Neuron (in vitro differentiated cells): ENCODE data around the gene PDZD2.

Experiments
- H2AFZ ChIP-seq: one replicate; pipeline ENCODE4 v1.6.1; 2013; ENCODE audit warnings: low read depth, mild to moderate bottlenecking, inconsistent platforms, low read length, moderate library complexity
- H3K27me3 ChIP-seq: one replicate; pipeline ENCODE4 v1.6.1; 2013; ENCODE audit warnings: low read length; ENCODE audit not compliant: insufficient read depth
- H3K36me3 ChIP-seq: one replicate; pipeline ENCODE4 v1.6.1; 2013; ENCODE audit warnings: low read length; ENCODE audit not compliant: insufficient read depth
- H3K4me1 ChIP-seq: one replicate; pipeline ENCODE4 v1.6.1; 2013; ENCODE audit warnings: low read length; ENCODE audit not compliant: insufficient read depth
- H3K4me3 ChIP-seq: 2 replicates; pipeline ENCODE4 v1.5.1; 2013; ENCODE audit warnings: mild to moderate bottlenecking, low read length, moderate library complexity
- H3K9me3 ChIP-seq: one replicate; pipeline ENCODE4 v1.6.1; 2013; ENCODE audit warnings: low read length

The PDZD2 gene

DNA sequence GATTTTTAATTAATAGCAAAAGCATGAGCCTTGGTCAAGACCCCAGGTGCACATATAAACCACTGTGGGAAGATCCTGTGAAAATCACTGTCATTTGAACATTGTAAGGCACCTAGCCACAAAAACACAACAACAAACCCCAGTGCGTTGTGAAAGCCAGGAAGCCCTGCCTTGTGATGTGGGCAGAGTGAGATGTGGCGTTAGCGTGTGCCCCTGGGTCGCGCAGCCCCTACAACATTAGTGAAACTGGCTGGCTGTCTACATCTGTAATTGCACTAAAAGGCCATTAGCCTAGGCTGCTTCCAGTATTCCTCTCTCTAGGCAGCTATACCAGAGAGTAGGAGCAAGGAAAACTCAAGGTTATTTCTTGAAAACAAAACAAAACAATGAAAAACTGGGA lies 21.1 kb upstream of the PDZD2 start:
- no peak overlapping the region for H2AFZ ChIP-seq
- no peak overlapping the region for H3K4me3 ChIP-seq
- peaks cover 3% of the 10 kb centered on the region for H3K4me1 ChIP-seq
- no peaks in the 10 kb centered on the region for H3K27me3 ChIP-seq
- no peaks in the 10 kb centered on the region for H3K36me3 ChIP-seq
- no peaks in the 10 kb centered on the region for H3K9me3 ChIP-seq

DNA sequence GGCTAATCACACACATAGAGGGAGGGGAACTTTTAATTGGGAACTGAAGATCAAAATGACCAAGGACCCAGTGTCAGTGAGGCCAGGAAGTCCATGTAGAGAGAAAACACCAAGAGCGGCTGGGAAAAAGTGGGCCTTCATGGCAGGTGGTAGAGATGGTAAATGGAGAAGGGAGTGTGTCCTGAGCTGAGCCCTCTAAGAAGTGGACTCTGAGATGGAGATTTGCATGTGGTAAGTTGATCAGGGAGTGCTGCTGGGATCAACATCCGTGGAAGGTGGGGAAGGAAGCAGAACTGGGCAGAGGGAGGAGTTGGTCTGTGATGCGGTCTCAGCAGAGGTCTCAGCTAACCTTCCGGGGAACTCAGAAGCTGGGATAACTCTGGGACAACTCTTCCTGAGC lies 18.9 kb upstream of the PDZD2 start:
- Histone ChIP-seq H3K9me3 (no peaks in the 10 kb centered on the region), H3K4me3 (no peak overlapping the region)

DNA sequence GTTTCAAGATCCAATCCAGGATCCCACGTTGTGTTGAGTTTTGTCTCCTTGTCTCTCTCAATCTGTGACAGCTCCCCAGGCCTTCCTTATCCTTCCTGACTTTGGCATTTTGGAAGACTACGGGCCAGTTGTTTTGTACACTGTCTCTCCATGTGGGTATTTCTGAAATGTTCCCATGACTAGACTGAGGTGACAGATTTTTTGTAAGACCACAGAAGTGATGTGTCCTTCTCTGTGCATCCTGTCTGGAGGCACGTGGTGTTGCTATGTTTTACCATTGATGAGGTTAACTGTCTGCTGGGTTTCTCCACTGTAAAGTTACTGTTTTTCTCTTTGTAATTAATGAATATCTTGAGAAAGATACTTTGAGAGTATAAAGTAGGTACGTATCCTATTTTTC lies 15.7 kb upstream of the PDZD2 start:
- Histone ChIP-seq H3K27me3 (no peaks in the 10 kb centered on the region), H2AFZ (no peak overlapping the region), H3K9me3 (no peaks in the 10 kb centered on the region), H3K4me1 (peaks cover 3% of the 10 kb centered on the region), H3K4me3 (no peak overlapping the region), H3K36me3 (no peaks in the 10 kb centered on the region)

More for the DNA sequence above, 18.9 kb upstream of the PDZD2 start:
- peaks cover 3% of the 10 kb centered on the region for H3K4me1 ChIP-seq
- H3K36me3 ChIP-seq: no peaks in the 10 kb centered on the region
- no peak overlapping the region for H2AFZ ChIP-seq
- H3K27me3 ChIP-seq: no peaks in the 10 kb centered on the region

DNA sequence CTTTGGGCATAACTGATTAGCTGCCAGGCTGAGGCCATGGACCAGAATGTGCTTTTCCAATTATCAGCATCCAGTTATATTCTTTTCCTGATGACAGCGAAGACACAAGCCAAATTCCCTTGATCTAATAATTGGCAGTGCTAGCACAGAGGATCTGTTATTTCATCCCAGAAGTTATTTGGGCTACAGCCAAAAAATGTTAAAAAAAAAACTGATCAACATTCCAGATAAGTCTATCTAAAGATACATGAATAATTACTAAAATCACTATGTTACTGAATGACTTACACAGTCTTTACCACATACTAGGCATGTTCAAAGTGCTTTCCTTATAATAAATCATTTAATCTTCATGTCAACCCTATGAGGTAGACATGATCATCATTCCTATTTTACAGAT lies 13.5 kb upstream of the PDZD2 start:
- no peak overlapping the region for H2AFZ ChIP-seq

DNA sequence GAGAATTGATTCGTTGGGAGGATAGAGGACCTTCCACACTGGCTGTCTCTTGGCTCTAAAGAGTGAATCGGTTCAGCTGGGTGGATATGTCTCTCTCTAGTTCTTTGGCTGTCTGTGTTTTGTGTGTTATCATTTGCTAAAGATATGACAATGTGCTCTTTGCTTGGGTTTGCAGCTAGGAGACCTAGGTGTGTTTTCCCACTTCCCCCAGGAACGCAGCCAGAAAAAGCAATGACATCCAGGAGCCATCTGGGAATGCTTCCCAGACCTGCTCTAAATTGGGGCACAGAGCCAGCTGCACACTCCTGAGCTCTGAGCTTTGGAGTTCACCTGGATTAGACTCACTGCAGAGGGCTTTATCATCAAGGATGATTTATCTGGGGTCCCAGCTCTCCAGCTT lies 12.8 kb upstream of the PDZD2 start:
- H3K4me3 ChIP-seq: no peak overlapping the region
- H3K9me3 ChIP-seq: no peaks in the 10 kb centered on the region
- H3K36me3 ChIP-seq: no peaks in the 10 kb centered on the region
- peaks cover 3% of the 10 kb centered on the region for H3K4me1 ChIP-seq
- no peak overlapping the region for H2AFZ ChIP-seq
- H3K27me3 ChIP-seq: peaks cover 5% of the 10 kb centered on the region

More for the DNA sequence above, 13.5 kb upstream of the PDZD2 start:
- Histone ChIP-seq H3K27me3 (no peaks in the 10 kb centered on the region), H3K4me3 (no peak overlapping the region), H3K9me3 (no peaks in the 10 kb centered on the region), H3K36me3 (no peaks in the 10 kb centered on the region), H3K4me1 (no peaks in the 10 kb centered on the region)

DNA sequence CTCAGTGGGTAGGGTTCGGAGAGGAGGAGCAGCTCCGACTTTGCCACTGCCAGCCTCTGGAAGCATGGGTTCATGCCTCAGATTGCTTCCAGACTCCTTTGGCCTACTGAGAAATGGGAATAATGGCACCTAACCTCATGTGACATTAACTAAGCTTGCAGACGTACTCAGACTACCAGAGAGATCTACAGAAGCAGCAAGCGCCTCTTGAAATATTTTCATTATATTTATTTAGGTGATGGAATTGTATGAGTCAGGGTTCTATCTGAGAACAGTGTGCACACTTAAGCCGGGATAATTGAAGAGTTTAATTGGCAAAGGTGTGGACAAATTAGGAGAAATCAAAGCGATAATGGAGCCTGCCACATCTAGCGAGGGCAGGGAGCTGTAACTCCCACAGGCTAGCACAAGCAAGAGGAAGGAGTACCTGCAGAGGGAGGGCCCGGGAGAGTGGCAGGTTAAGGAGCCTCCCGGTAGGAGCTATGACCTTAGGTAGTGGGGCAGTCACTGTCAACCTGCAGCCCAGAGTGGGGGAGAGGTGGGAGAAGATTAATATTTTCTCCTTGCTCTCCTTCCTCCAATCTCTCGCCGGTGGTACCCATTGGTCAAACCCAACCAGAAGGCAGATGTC lies 12.2 kb upstream of the PDZD2 start:
- Histone ChIP-seq H2AFZ (no peak overlapping the region), H3K36me3 (no peaks in the 10 kb centered on the region), H3K9me3 (no peaks in the 10 kb centered on the region), H3K4me3 (no peak overlapping the region), H3K27me3 (peaks cover 5% of the 10 kb centered on the region), H3K4me1 (peaks cover 3% of the 10 kb centered on the region)

DNA sequence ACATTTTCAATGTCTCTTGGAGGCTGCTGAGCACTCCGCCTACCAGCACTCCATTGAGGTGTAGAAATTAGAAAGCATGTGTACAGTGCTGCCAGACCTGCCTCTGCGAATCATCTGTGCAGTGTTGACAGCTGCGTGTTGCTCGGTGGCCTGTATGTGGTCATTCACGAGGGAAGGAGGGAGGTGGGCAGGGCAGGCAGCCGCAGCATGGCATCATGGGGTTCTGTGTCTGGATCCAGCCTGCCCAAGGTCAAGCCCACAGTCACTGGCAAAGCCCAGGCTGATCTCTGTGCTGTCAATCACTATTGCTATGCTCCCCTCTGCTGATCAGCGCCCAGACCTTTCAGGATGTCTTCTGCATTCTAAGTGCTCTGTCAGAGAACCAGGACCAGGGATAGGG lies 8.0 kb upstream of the PDZD2 start:
- H2AFZ ChIP-seq: no peak overlapping the region
- peaks cover 5% of the 10 kb centered on the region for H3K27me3 ChIP-seq
- no peaks in the 10 kb centered on the region for H3K9me3 ChIP-seq
- no peaks in the 10 kb centered on the region for H3K36me3 ChIP-seq
- no peak overlapping the region for H3K4me3 ChIP-seq
- peaks cover 3% of the 10 kb centered on the region for H3K4me1 ChIP-seq

DNA sequence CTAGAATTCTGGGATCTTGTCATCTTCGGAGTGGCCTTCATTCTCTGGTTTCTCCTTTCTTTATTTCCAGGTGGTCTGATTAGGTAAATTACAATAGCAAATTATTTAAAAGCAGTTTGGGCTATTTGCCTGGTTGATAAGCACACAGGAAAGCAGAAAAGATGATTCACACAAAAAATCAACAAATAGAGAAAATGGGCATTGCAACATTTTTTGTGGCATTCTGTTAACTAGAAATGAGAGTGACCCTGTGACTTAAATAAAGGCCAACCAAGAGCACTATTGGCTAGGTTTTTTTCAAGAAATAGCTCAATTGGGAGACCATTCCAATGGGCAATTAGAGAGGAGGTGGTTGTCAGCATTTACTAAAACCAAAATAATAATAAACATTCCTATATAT lies 6.5 kb upstream of the PDZD2 start:
- Histone ChIP-seq H3K4me3 (no peak overlapping the region), H2AFZ (no peak overlapping the region), H3K9me3 (no peaks in the 10 kb centered on the region), H3K27me3 (peaks cover 9% of the 10 kb centered on the region), H3K36me3 (no peaks in the 10 kb centered on the region), H3K4me1 (peaks cover 3% of the 10 kb centered on the region)

DNA sequence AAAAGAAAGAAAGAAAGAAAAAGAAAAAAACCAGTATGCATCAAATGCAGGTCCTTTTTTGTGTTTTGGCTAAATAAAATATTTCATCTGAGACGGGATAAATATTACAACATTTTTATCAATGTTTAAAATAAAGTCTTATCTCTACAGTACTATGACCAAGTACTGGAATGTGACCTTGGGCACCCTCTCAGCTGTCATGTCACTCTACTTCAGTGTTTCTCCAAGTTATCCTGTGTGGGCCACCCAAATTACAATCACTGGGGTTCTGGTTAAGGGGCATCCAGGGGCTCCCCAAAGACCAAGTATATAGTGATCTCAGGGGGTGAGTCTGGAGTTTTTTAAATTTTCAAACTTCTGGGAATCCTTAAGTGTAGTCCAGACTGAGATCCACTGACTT lies 3.5 kb upstream of the PDZD2 start:
- Histone ChIP-seq H3K27me3 (peaks cover 15% of the 10 kb centered on the region), H3K36me3 (no peaks in the 10 kb centered on the region), H3K9me3 (no peaks in the 10 kb centered on the region), H2AFZ (no peak overlapping the region), H3K4me1 (peaks cover 15% of the 10 kb centered on the region), H3K4me3 (no peak overlapping the region)

DNA sequence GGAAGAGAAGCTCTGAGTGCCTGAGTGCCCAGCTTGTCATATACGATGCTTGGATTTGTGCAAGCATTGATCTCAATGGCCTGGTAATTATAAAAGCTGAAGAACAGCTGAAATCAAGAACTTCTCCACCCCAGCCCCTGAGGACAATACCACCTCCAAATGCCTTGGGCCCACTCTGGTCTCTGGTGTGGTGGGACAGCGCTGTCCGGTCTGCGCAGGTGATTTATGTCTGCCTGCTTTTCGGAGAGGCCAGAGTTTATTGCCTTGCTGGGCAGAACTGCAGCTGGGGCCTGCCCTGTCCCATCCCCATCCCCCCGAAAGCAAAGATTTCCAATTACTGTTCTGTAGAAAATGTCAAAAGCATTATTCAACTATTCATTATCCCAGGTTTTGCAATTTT lies 1.1 kb upstream of the PDZD2 start:
- no peaks in the 10 kb centered on the region for H3K9me3 ChIP-seq
- peaks cover 21% of the 10 kb centered on the region for H3K27me3 ChIP-seq
- peaks cover 12% of the 10 kb centered on the region for H3K4me1 ChIP-seq
- no peak overlapping the region for H2AFZ ChIP-seq
- no peaks in the 10 kb centered on the region for H3K36me3 ChIP-seq
- no peak overlapping the region for H3K4me3 ChIP-seq

DNA sequence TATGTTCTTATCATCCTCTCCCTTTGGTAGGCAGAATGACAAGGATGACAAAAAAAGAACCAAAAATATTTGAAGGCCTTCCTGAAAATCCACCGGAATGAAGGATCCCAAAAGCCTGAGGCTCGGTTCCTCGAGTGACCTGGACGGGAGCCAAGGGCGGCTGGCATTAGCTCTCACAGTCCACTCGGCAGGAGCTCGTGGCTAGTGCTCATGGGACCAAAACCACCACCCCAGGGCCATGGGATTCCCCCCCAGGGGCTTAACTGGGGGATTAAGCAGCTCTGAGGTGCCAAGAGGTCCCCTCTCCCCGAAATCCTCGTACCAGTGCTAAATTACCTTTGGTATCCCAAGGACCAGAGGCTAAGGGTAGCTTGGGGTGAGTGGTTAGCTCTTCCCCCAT lies 586 bp upstream of the PDZD2 start:
- Histone ChIP-seq H3K9me3 (no peaks in the 10 kb centered on the region), H3K4me1 (peaks cover 12% of the 10 kb centered on the region), H3K4me3 (peak overlapping the region; percentile 52), H3K27me3 (peaks cover 21% of the 10 kb centered on the region), H2AFZ (peak overlapping the region; percentile 70), H3K36me3 (no peaks in the 10 kb centered on the region)

DNA sequence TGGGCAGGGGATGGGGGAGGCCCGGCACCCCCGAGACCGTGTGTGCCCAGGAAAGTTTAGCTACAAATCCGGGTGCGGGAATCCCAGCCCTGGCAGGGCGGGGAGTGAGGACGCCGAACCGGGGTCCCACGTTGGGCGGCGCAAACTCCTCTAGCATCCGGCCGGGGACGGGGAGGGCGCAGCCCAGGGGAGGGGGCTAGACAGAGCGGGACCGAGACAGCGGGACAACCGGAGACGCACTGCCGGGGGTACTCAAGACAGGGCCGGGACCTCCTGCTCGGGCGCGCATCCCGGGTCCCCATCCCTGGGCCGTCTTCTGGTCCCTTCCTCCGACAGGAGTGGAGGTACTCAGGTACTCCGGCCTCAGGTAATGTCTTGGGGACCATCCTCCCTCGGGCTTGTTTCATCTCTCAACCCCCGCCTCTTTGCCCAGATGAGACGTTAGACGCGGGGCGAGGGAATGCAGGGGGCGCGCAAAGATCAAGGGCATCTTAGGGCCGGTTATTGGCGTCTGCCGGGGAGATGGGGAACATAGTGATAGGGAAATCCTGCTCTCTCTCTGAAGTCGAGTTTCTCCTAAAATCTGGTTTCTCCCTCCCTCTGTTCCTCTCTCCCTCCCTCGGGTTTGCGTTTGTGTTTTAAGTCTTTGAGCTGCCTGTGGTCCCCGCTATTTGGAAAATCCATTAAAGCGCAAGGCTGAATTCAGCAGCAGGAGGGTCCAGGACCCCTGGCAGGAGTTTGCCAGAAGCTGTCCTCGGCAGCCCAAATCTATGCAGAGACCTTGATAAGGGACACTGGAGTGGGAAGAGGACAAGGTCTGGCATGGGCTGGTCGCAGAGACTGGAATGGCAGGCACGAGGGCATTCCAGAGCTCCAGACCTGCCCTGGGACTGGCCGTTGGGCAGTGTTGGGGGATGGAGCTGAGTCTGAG lies 815 bp downstream of the PDZD2 start:
- H3K36me3 ChIP-seq: no peaks in the 10 kb centered on the region
- peak overlapping the region; percentile 70 for H2AFZ ChIP-seq
- H3K27me3 ChIP-seq: peaks cover 21% of the 10 kb centered on the region
- peaks cover 12% of the 10 kb centered on the region for H3K4me1 ChIP-seq
- peak overlapping the region; percentile 52 for H3K4me3 ChIP-seq
- H3K9me3 ChIP-seq: no peaks in the 10 kb centered on the region

DNA sequence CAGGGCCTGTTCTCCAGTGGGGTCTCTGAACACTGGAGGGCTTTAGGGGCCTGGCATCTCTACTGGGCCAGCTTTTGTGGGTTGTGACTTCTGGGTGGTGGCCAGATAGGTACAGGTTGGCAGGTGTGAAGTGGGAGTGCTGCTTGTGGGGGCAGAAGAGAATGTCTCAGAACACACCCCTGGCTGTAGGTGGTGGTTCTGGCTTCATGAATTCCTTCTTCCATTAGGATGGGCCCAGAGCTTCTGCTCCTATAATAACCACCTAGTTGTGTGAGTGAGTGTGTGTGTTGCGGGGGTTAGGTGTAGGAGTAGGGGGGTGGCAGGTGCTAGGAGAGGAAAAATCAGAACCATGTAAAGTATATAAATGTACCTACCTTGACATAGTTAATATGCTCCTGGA lies 1.6 kb downstream of the PDZD2 start:
- Histone ChIP-seq H3K9me3 (no peaks in the 10 kb centered on the region), H3K27me3 (peaks cover 21% of the 10 kb centered on the region), H3K4me3 (no peak overlapping the region)

More for the DNA sequence above, 1.6 kb downstream of the PDZD2 start:
- no peaks in the 10 kb centered on the region for H3K36me3 ChIP-seq
- H2AFZ ChIP-seq: no peak overlapping the region
- H3K4me1 ChIP-seq: peaks cover 12% of the 10 kb centered on the region
